GM19452 (cell line): Measurements from ENCODE around the gene MSI2.
"Not testable (repeated sequence)": the region's sequence is repeated elsewhere in the genome, so short reads cannot be mapped to it uniquely, and the experiment has no call there.

Source experiments
- ATAC-seq: cut with Tn5 transposase; IDR thresholded peaks from one replicate; pipeline ENCODE4 v1.9.1; 2021; ENCODE audit not compliant: unreplicated experiment

The MSI2 gene

GRCh38 chr17:57490890-57491289, 234.6 kb downstream of the MSI2 start:
- ATAC-seq, result no peak

DNA sequence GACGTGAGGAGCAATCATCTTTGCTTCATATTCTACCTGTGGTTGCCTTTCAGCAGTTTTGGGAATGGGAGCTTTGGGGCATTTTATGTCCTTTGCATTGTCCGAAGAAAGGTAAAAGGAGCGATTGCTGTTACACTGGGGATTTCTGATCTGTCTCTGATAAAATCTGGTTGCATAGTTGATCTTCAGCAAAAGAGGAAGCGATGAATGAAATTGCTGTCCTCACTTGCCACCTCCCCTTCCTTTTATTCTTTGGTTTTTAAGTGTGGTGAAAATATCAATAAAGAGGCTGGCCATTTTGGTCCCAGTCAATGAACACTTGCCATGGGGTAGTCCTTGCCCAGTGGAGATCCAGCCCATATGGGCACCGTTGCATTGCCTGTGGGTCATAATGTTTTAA, 236.8 kb downstream of the MSI2 start:
- ATAC-seq, result no peak

GRCh38 chr17:57493625-57494024, 237.3 kb downstream of the MSI2 start:
- no peak for ATAC-seq

DNA sequence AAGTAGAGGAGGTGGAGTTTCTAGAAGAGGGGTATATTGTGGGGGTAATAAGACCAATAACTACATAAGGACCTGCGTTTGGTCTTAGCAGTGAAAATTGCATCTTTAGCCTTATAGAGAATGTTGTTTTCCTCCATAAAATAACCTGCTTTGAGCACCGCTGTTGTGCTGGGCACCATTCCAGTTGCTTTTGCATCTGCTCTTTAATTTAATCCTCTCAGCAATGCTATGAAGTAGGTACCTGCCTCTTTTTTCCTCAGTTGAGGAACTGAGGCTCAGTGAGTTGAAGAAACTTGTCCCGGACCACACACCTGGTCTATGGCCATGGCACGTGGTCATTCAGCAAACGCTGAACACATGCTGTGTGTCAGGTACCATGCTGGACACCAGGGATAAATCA, 238.1 kb downstream of the MSI2 start:
- ATAC-seq, result no peak

- no peak for ATAC-seq
Observed at GRCh38 chr17:57495771-57496170, 239.4 kb downstream of the MSI2 start.

GRCh38 chr17:57496382-57496781, 240.1 kb downstream of the MSI2 start:
- no peak for ATAC-seq

DNA sequence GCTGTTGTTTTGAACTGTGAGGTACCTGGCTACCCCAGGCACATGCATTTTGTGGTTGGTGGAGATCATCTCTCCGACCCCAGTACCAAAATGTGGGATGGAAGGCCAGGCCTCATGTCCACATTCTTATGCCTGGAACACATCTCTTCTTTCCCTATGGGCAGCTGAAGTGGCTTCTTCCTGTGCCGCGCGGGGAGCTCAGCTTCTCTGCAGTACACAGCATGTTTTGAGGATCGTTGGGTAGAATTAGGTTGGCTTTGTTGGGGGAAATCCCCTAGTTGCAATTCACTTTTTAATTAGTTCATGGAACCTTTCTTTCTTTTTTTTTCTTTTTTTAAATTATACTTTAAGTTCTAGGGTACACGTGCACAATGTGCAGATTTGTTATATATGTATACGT, 242.1 kb downstream of the MSI2 start:
- no peak for ATAC-seq

DNA sequence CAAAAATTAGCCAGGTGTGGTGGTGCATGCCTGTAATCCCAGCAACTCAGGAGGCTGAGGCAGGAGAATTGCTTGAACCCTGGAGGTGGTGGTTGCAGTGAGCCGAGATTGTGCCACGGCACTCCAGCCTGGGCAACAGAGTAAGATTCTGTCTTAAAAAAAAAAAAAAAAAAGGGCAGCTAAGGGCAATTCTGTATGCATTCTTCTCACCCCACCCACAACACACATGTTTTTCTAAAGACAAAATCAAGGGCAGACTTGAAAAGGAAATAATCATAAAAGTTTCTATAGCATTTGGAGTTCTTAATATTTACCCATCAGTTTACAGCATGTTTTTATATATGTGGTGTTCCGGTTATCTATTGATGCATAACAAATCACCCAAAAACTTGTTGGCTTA, 242.9 kb downstream of the MSI2 start:
- ATAC-seq, result not testable (repeated sequence)

GRCh38 chr17:57499648-57500049, 243.3 kb downstream of the MSI2 start:
- no peak for ATAC-seq

DNA sequence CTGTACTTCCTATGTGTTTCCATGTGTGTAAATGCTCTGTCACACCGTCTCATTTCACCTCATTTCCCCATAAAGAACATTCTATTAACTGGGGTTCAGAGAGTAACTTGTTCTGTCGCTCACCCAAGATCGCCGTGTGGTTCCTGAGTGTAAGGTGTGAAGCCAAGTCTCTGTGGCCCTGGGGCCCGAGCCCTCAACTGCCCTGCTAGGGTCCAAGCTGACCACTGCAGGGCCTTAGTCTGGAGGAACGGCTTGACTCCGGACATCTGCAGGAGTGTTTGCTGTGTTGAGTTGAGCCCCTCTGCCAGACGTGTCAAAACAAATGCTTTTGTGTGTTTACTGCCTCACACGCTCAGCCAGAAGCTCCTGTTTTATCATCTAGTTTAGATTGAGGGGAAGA, 244.7 kb downstream of the MSI2 start:
- ATAC-seq, result no peak

DNA sequence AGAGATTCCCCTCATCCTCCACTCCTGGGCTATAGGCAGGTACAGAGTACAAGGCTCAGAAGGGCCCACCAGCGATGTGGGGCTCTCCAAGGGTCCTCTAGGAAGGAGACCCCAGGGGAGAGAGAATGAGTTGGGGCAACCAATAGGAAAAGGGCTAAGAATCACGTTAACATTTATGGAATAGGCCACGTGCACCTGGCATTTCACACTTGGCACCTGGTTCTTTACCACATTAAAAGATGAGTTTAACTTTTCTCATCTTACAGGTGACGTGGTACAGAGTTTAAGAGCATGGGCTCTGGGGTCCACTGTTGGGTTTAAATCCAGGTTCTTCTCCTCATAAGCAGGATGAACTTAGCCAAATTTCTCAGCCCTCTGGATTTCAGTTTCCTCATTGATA, 245.7 kb downstream of the MSI2 start:
- no peak for ATAC-seq

GRCh38 chr17:57502811-57503241, 246.5 kb downstream of the MSI2 start:
- ATAC-seq, result no peak

DNA sequence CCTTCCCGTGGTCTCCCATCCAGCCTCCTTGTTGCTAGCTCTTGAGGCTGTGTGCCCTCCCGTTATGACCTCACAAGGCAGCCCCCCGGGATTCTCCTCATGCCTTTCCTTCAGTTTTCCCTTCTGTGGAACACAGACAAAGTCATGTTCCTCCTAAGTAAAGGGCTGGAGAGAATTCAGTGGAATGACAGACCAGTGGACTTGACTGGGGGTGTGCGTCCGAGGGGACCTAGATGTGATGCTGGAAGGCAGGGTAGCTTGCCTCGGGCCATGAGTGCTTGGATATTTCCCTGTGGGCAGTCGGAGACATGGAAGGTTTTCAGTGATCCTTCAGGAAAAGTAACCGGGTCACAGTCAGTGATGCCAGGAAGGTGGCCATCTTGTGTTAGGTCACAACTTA, 247.9 kb downstream of the MSI2 start:
- no peak for ATAC-seq

DNA sequence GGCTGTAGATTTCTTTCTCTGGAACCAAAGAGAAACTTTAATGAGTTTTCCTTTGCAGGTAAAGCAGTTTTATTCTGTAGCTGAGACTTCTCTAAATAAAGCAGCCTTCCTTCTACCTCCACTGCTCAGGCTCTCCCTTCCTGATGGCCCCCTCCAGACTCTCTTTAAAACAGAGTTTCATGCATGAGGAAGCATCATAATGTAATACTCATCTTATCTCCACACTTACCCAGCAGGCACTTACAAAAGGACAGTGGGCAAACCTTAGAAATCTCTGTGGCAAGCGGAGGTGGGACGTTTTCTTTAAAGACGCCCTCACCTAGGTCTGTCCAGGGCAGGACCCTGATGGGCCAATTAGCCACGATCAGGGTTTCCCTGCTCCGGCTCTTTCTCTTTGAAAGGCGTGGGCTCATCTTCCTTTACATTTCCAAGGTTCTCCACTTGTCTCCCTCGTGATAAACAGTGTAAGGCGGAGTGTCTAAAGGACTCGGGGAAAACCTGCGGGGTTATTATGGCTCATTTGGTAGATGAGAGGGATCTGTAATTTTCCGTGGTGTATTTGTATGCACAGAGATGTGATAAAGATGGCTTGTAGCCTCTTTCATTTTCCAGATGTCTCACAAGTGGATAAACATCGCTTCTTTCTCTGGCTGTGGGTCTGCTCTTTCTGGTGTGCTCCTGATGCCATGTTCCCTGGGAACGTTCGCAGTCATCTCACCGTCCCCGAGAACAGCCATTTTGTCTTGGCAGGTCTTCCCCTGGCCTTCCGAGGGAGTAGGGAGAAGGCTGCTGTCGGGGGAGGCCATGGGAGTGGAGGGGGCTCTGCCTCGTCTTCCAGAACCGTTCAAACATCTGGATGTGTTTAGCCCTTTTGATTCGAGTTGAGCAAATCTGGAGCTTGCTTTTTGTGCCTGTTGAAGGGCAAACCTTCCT, 249.8 kb downstream of the MSI2 start:
- no peak for ATAC-seq

GRCh38 chr17:57506774-57507127, 250.4 kb downstream of the MSI2 start:
- no peak for ATAC-seq

DNA sequence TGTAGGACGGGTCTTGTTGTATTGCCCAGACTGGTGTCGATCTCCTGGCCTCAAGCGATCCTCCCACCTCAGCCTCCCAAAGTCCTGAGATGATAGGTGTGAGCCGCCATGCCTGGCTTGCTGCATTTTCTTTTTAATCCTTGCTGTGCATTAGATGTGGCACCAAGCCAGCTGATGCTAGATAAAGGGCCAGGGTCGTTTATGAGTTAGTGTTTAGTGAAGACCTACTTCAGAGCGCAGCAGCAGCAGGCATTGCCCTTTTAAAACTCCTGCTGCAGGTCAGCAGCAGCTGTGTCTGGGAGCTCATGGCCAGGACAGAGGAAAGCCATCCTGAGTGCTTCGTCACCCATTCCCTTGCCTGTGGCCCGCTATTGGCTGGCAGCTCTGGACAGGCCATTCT, 251.5 kb downstream of the MSI2 start:
- ATAC-seq, result no peak

DNA sequence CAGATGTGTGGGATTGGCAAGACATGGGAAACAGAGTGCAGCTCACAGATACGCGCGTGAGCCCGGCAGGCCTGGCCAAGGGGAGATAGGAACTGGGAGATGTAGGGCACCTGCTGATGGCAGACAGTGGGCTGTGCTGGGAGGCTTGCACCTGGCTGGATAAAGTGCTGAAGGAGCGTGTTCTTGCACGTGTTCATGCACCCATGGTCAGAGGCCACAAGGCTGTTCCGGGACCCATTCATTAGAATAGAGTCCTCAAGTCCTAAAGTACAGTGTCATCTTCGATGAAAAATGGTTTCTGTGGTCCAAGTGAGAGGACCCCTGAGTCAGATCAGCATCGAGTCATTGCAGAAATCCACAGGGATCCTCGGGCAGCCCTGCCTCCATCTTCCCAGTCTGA, 252.3 kb downstream of the MSI2 start:
- ATAC-seq, result no peak

DNA sequence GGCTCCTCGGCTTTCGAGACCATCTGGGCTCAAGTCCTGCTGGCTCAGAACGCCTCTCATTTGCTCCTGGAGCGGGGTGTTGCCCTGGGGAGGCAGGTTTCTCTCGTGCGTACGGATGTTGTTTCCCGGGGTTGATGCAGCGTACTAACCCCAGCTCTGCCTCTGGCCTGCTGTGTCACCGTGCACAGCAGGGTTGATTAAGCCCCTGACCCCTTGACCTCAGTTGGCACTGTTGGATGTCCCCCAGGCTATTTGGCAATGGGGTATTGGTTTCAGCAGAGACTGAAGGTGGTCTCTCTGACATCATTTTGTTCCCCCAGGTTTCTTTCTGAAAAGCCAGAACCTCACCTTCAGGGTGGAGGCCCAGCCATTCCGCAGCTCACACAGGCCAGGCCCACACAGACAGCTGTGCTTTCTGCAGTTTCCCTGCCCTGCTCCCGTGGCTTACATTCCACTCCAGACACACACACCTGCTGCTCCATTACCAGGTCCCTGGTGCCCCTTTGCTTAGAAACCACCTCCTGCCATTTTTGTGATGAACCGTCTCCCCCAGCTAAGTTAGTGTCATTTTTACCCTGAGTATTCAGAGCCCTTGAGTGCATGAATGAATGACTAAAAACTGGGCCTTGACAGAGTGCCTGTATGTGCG, 255.3 kb downstream of the MSI2 start:
- no peak for ATAC-seq

GRCh38 chr17:57512258-57512657, 255.9 kb downstream of the MSI2 start:
- ATAC-seq, result no peak

- no peak for ATAC-seq
Observed at GRCh38 chr17:57512691-57513090, 256.4 kb downstream of the MSI2 start.

- ATAC-seq, result no peak
Observed at GRCh38 chr17:57513569-57513968, 257.2 kb downstream of the MSI2 start.

- no peak for ATAC-seq
Observed at GRCh38 chr17:57514614-57515013, 258.3 kb downstream of the MSI2 start.
